Duodenal mucosa (tissue), 2 donors: Measurements from ENCODE around the gene GTF3A.

Source experiments
- H3K27ac ChIP-seq: one replicate; pipeline ENCODE4 v1.7.0; 2013; ENCODE audit warnings: low read depth, low read length
- H3K27me3 ChIP-seq, 2 donors: one replicate each; pipeline ENCODE4 v1.7.0; 2013; ENCODE audit warnings: low read length in 2 of 2, control low read depth in 1 of 2; ENCODE audit not compliant: insufficient read depth in 2 of 2, control insufficient read depth in 1 of 2
- H3K36me3 ChIP-seq, 2 donors: one replicate each; pipeline ENCODE4 v1.7.0; 2013; ENCODE audit warnings: low read length in 2 of 2, control low read depth in 1 of 2; ENCODE audit not compliant: insufficient read depth in 2 of 2, control insufficient read depth in 1 of 2
- H3K4me1 ChIP-seq, 2 donors: one replicate each; pipeline ENCODE4 v1.7.0; 2013; ENCODE audit warnings: low read length in 2 of 2, control low read depth in 1 of 2; ENCODE audit not compliant: insufficient read depth in 2 of 2, control insufficient read depth in 1 of 2
- H3K4me3 ChIP-seq, 2 donors: one replicate each; pipeline ENCODE4 v1.7.0; 2013; ENCODE audit warnings: low read length in 2 of 2, low read depth in 1 of 2
- H3K9ac ChIP-seq, 2 donors: one replicate each; pipeline ENCODE4 v1.7.0; 2013; ENCODE audit warnings: low read length in 2 of 2, low read depth in 1 of 2
- H3K9me3 ChIP-seq, 2 donors: one replicate each; pipeline ENCODE4 v1.7.0; 2013; ENCODE audit warnings: low read length in 2 of 2, control low read depth in 1 of 2; ENCODE audit not compliant: control insufficient read depth in 1 of 2

GTF3A gene

GRCh38 chr13:27425158-27425917, 919 bp downstream of the GTF3A start:
- Histone ChIP-seq H3K36me3 (peaks cover 10 to 26% of the 10 kb centered on the region in 2 donors), H3K27ac (peak overlapping the region; percentile 80), H3K9ac (peak overlapping the region; percentile 78 to 79), H3K4me1 (peaks cover 35 to 36% of the 10 kb centered on the region in 2 donors), H3K9me3 (no peaks in the 10 kb centered on the region), H3K4me3 (peak overlapping the region; percentile 78 to 86), H3K27me3 (no peaks in the 10 kb centered on the region)

- H3K36me3 ChIP-seq: peaks cover 10 to 33% of the 10 kb centered on the region in 2 donors
- H3K9me3 ChIP-seq: no peaks in the 10 kb centered on the region
- H3K4me3 ChIP-seq: peak overlapping the region; percentile 78 to 86
- peak overlapping the region; percentile 78 to 79 for H3K9ac ChIP-seq
- peak overlapping the region; percentile 80 for H3K27ac ChIP-seq
- H3K4me1 ChIP-seq: peaks cover 35 to 36% of the 10 kb centered on the region in 2 donors
- H3K27me3 ChIP-seq: no peaks in the 10 kb centered on the region
Observed at GRCh38 chr13:27425918-27426630, 1.7 kb downstream of the GTF3A start.

GRCh38 chr13:27427641-27428040, 3.2 kb downstream of the GTF3A start:
- Histone ChIP-seq H3K9me3 (no peaks in the 10 kb centered on the region), H3K36me3 (peaks cover 20 to 48% of the 10 kb centered on the region in 2 donors), H3K27me3 (no peaks in the 10 kb centered on the region), H3K4me1 (peaks cover 35 to 36% of the 10 kb centered on the region in 2 donors), H3K27ac (no peak overlapping the region), H3K9ac (no peak overlapping the region), H3K4me3 (no peak overlapping the region)

DNA sequence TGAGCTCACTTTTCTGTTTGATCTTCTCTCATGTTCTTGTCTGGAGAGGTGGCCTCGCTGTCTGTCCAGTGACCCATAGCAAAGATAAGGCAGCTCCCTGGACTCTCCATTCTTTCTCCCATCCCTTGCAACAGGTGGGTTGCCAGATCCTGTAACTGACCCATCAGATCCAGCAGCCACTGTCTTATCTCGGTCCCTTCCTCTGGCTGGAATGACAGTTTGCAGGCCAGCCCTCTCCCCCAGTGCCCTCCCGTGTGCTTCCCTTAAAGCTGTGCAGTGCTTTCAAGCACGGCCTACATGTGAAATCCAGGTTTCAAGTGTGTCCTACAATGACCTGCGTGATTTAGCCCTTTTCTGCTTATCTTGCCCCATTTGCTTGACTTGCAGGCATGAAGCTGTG, 3.7 kb downstream of the GTF3A start:
- H3K9me3 ChIP-seq: no peaks in the 10 kb centered on the region
- H3K27me3 ChIP-seq: no peaks in the 10 kb centered on the region
- H3K36me3 ChIP-seq: peaks cover 23 to 51% of the 10 kb centered on the region in 2 donors
- peaks cover 35 to 36% of the 10 kb centered on the region in 2 donors for H3K4me1 ChIP-seq
- no peak overlapping the region for H3K9ac ChIP-seq
- no peak overlapping the region for H3K4me3 ChIP-seq
- H3K27ac ChIP-seq: no peak overlapping the region

- H3K4me3 ChIP-seq: no peak overlapping the region
- no peak overlapping the region for H3K27ac ChIP-seq
- no peaks in the 10 kb centered on the region for H3K27me3 ChIP-seq
- H3K9ac ChIP-seq: no peak overlapping the region
- H3K36me3 ChIP-seq: peaks cover 43 to 82% of the 10 kb centered on the region in 2 donors
- H3K4me1 ChIP-seq: peaks cover 8 to 10% of the 10 kb centered on the region in 2 donors
- H3K9me3 ChIP-seq: no peaks in the 10 kb centered on the region
Observed at GRCh38 chr13:27432180-27432579, 7.8 kb downstream of the GTF3A start.

DNA sequence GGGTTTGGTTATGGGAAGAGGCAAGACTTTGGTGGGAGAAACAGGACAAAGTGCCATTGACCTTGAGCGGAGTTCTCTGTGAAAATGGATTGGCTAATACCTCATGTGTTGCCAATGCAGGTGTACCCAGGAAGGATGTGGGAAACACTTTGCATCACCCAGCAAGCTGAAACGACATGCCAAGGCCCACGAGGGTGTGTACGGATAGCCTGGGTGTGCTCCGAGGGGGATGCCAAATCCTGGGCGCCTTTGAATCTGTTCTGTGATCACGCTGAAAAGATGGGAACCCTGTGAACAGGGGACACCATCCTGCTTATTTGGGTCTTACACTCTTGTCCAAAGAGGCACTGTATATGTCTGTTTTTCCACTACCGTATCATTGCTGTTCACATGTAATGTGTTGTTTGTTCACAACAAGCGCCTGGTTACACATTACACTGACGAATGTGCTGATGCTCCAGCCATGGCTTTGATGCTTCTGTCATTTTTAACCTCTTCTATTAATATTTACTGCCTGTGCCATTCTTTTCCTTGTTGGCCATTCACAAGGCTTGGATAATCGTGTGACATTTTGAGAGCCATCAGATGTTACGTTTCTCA, 8.3 kb downstream of the GTF3A start:
- peaks cover 5 to 6% of the 10 kb centered on the region in 2 donors for H3K4me1 ChIP-seq
- no peak overlapping the region for H3K9ac ChIP-seq
- H3K27ac ChIP-seq: no peak overlapping the region
- no peak overlapping the region for H3K4me3 ChIP-seq
- H3K36me3 ChIP-seq: peaks cover 43 to 82% of the 10 kb centered on the region in 2 donors
- H3K27me3 ChIP-seq: no peaks in the 10 kb centered on the region
- no peaks in the 10 kb centered on the region for H3K9me3 ChIP-seq

DNA sequence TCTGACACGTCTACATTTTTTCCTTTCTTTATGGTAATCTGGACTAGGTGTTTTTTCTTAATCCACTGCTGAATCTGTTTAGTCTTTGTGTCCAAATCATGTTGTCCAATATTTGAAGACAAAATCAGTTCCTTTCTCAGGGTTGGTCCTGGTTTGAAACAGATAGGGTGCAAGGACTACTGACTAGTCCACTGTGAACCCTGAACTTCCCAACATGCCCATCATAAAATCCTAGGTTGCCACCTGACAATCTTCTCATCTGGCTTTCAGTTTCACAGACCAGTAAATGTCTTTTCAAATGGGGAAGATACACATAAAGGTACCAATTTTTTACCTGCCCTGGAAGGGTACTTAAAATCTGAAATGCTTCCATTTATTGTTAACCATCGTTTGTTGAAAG, 12.7 kb downstream of the GTF3A start:
- Histone ChIP-seq H3K36me3 (peaks cover 35 to 64% of the 10 kb centered on the region in 2 donors), H3K27ac (no peak overlapping the region)

DNA sequence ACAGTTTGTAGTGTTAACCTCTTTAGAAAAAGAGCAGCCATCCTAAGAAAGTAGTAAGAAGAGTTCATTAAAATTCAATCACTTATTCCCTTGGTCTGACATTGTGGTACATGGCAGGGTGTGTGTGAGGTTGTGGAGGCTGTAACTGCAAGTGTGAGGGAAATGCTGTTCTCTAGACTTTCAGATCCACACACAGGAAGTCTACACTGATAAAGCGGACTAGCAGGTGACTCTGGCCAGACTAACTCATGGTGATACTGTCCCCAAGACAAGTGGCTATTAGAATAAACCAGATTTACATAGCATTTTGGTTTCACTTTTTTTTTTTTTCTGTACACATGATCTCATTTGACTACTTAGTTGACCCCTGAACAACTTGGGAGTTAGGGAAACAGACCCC, 16.0 kb downstream of the GTF3A start:
- Histone ChIP-seq H3K4me1 (peaks cover 35 to 36% of the 10 kb centered on the region in 2 donors), H3K9me3 (no peaks in the 10 kb centered on the region), H3K4me3 (no peak overlapping the region), H3K36me3 (peaks cover 9 to 37% of the 10 kb centered on the region in 2 donors), H3K9ac (no peak overlapping the region), H3K27ac (no peak overlapping the region), H3K27me3 (no peaks in the 10 kb centered on the region)

More for the DNA sequence above, 12.7 kb downstream of the GTF3A start:
- H3K4me3 ChIP-seq: no peak overlapping the region
- no peak overlapping the region for H3K9ac ChIP-seq
- H3K4me1 ChIP-seq: peaks cover 22% of the 10 kb centered on the region in 2 donors
- H3K9me3 ChIP-seq: no peaks in the 10 kb centered on the region
- no peaks in the 10 kb centered on the region for H3K27me3 ChIP-seq

- H3K9me3 ChIP-seq: no peaks in the 10 kb centered on the region
- H3K4me3 ChIP-seq: peak overlapping the region; percentile 9 to 48
- H3K27ac ChIP-seq: no peak overlapping the region
- H3K9ac ChIP-seq: peak overlapping the region in 1 of 2 donors; percentile 12
- H3K4me1 ChIP-seq: peaks cover 33 to 36% of the 10 kb centered on the region in 2 donors
- H3K36me3 ChIP-seq: peaks cover 7 to 25% of the 10 kb centered on the region in 2 donors
- H3K27me3 ChIP-seq: no peaks in the 10 kb centered on the region
Observed at GRCh38 chr13:27442071-27442647, 17.7 kb downstream of the GTF3A start.
